Measurements from ENCODE around the gene LRP3. TPM values are rescaled to one million over a fixed set of nuclear protein-coding genes. Genes with fewer than 3 reads are reported as not detected.
"Not testable (repeated sequence)": the region's sequence is repeated elsewhere in the genome, so short reads cannot be mapped to it uniquely, and the experiment has no call there.

The LRP3 gene
- total RNA-seq, 4 donors from 2014 or later = 18.3 to 29.3 (median 25.1) TPM

DNA sequence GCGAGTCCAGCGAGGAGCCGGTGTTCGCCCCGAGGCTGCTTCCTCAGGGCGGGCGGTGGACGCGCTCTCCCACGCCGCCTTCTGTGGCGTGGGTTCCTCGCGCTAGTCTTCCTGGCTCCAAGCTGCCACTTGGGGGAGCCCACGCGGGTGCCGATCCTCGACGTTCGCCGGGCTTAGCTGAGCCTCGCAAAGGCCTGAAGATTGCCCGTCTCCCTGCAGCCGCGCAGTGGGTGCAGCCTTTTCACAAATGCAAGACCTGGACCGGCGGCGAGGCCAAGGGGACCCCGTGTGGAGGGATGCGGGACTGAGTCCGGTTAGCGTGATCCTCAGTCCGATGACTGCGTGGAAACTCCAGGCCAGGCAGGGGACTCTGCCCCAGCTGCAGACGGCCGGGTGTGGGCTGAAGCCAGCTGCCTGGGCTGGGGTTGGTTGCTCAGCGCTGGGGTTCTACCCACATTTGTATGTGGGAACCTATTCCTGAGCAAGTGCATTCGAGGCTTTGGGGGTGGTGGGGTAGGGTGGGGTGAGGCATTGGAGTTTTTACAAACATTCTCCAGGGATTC is 16.6 kb upstream of the LRP3 start:
- in situ Hi-C loops (cut with MboI; ENCODE audit: low sequenced_read_pairs in 4 of 4) = no loop called here
- no peaks in the 10 kb centered on the region for H3K27me3 ChIP-seq
- peaks cover 17 to 29% of the 10 kb centered on the region in 2 donors for H3K4me1 ChIP-seq
- H3K4me3 ChIP-seq = peak overlapping the region; percentile 77 to 100 (median 84)
- no peak for TF ChIP-seq POLR2A (IDR thresholded peaks at IDR 0.05)
- TF ChIP-seq, protein P1, sequence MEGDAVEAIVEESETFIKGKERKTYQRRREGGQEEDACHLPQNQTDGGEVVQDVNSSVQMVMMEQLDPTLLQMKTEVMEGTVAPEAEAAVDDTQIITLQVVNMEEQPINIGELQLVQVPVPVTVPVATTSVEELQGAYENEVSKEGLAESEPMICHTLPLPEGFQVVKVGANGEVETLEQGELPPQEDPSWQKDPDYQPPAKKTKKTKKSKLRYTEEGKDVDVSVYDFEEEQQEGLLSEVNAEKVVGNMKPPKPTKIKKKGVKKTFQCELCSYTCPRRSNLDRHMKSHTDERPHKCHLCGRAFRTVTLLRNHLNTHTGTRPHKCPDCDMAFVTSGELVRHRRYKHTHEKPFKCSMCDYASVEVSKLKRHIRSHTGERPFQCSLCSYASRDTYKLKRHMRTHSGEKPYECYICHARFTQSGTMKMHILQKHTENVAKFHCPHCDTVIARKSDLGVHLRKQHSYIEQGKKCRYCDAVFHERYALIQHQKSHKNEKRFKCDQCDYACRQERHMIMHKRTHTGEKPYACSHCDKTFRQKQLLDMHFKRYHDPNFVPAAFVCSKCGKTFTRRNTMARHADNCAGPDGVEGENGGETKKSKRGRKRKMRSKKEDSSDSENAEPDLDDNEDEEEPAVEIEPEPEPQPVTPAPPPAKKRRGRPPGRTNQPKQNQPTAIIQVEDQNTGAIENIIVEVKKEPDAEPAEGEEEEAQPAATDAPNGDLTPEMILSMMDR (IDR thresholded peaks at IDR 0.05 in 4 of 5, conservative IDR thresholded peaks at IDR 0.05 in 1 of 5) = peak in 3 of 5 experiments; percentile 40 to 47 (median 45)
- H3K9me3 ChIP-seq = no peaks in the 10 kb centered on the region
- no peak for DNase-seq
- H3K27ac ChIP-seq = peak overlapping the region; percentile 89 to 97 (median 92)
- intact Hi-C loops (cut with DNase I; ENCODE audit: low total_unique reads) = loop anchor here (1.0 to 10.0 kb wide), 6 partner anchors 33 to 1497 kb away; partner anchors contain the start of genes CEBPA, CEBPG, CEP89 and FAAP24
- H3K36me3 ChIP-seq = no peaks in the 10 kb centered on the region
- ATAC-seq = peak in 1 of 2 donors; percentile 16

DNA sequence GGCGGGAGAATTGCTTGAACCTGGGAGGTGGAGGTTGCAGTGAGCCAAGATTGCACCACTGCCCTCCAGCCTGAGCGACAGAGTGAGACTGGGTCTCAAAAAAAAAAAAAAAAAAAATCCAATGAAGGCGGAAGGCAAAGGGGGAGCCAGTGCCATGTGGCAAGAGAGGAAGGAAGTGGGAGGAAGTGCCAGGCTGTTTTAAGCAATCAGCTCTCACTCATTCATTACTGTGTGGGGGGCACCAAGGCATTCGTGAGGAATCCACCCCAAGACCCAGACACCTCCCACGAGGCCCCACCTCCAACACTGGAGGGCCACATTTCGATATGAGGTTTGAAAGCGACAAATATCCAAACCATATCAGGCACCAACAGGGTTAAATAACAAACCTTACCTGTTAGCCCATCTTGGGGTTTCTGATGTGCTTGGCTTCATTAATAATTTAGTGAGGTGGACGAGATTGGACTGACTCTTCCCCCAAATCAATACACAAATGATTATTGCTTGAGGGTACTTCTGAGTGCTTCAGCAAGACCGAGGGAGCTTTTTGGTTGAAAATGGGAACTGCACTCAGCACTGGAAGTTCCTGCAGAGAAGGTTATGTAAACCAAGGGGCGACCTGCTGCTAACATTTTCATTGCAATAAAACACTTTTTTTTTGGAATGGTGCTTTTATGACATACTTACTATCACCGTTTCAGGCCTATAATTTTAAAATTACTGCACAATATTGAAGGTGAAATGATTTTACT is 7.5 kb upstream of the LRP3 start:
- intact Hi-C loops (cut with DNase I; ENCODE audit: low total_unique reads) (no loop called here), in situ Hi-C loops (cut with MboI; ENCODE audit: low sequenced_read_pairs in 4 of 4) (loop anchor here in 1 of 4 donors (5.0 kb wide), 1 partner anchor 44 kb away; no protein-coding TSS in a partner anchor)
- no peak for TF ChIP-seq POLR2A (IDR thresholded peaks at IDR 0.05)
- DNase-seq = no peak
- Histone ChIP-seq H3K27ac (no peak overlapping the region), H3K27me3 (no peaks in the 10 kb centered on the region), H3K4me3 (no peak overlapping the region), H3K9me3 (no peaks in the 10 kb centered on the region), H3K4me1 (peaks cover 0 to 3% of the 10 kb centered on the region in 2 donors), H3K36me3 (no peaks in the 10 kb centered on the region)
- no peak for ATAC-seq

DNA sequence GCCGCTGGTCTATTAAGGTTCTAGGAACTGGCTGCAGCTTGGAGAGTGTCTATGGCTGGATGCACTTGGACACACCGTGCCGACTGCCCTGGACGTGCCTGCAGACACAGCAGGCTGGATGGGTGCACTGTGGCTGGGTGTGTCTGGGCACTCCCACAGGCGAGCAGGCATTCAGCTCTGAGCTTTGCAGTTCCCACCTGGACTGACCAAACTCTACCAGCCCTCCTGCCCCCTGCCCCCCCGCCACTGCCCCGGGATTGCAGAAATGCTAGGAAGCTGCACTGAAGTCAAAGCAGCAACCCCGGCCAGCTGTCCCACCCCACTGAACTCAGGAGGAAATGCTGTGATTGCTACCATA is 7.0 kb upstream of the LRP3 start:
- TF ChIP-seq POLR2A (IDR thresholded peaks at IDR 0.05) = no peak
- TF ChIP-seq, protein P1 (IDR thresholded peaks at IDR 0.05 in 4 of 5, conservative IDR thresholded peaks at IDR 0.05 in 1 of 5) = no peak
- in situ Hi-C loops (cut with MboI; ENCODE audit: low sequenced_read_pairs in 4 of 4) = loop anchor here in 1 of 4 donors (5.0 kb wide), 1 partner anchor 45 kb away; no protein-coding TSS in a partner anchor
- Histone ChIP-seq H3K9me3 (no peaks in the 10 kb centered on the region), H3K36me3 (no peaks in the 10 kb centered on the region), H3K27me3 (no peaks in the 10 kb centered on the region), H3K4me1 (peaks cover 0 to 3% of the 10 kb centered on the region in 2 donors), H3K4me3 (no peak overlapping the region), H3K27ac (no peak overlapping the region)
- intact Hi-C loops (cut with DNase I; ENCODE audit: low total_unique reads) = no loop called here
- DNase-seq = no peak
- ATAC-seq = no peak

DNA sequence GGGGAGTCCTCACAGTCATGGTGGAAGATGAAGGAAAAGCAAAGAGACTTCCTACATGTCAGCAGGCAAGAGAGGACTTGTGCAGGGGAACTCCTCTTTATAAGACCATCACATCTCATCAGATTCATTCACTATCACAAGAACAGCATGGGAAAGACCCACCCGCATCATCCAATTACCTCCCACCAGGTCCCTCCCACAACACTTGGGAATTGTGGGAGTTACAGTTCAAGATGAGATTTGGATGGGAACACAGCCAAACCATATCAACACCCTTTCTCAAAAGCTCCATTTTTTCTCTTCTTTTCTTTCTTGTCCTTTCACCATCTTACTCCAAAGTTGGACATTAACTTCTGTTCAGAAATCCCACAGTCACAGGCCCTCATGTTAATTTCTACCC is 4.7 kb upstream of the LRP3 start:
- intact Hi-C loops (cut with DNase I; ENCODE audit: low total_unique reads) (no loop called here), in situ Hi-C loops (cut with MboI; ENCODE audit: low sequenced_read_pairs in 4 of 4) (loop anchor here in 1 of 4 donors (5.0 kb wide), 1 partner anchor 47 kb away; no protein-coding TSS in a partner anchor)
- Histone ChIP-seq H3K4me3 (no peak overlapping the region), H3K27me3 (no peaks in the 10 kb centered on the region), H3K36me3 (no peaks in the 10 kb centered on the region), H3K4me1 (peaks cover 0 to 1% of the 10 kb centered on the region in 2 donors), H3K27ac (no peak overlapping the region), H3K9me3 (no peaks in the 10 kb centered on the region)
- TF ChIP-seq POLR2A (IDR thresholded peaks at IDR 0.05) = no peak
- TF ChIP-seq, protein P1 (IDR thresholded peaks at IDR 0.05 in 4 of 5, conservative IDR thresholded peaks at IDR 0.05 in 1 of 5) = no peak
- DNase-seq = no peak
- ATAC-seq = no peak

DNA sequence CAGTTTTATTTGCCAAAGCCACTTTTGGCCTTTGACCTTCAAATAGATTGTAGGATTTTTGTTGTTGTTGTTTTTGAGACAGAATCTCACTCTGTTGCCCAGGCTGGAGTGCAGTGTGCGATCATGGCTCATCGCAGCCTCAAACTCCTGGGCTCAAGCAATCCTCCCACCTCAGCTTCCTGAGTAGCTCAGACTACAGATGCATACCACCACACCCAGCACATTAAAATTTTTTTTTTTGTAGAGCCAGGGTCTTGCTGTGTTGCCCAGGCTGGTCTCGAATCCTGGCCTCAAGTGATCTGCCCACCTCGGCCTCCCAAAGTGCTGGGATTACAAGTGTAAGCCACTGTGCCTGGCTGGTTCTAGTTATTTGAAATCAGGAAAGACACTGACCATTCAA is 3.0 kb upstream of the LRP3 start:
- in situ Hi-C loops (cut with MboI; ENCODE audit: low sequenced_read_pairs in 4 of 4); H3K36me3 ChIP-seq; ATAC-seq; H3K27ac ChIP-seq; DNase-seq; H3K9me3 ChIP-seq; intact Hi-C loops (cut with DNase I; ENCODE audit: low total_unique reads); H3K4me3 ChIP-seq; H3K27me3 ChIP-seq: not testable (repeated sequence)
- H3K4me1 ChIP-seq = peaks cover 5 to 10% of the 10 kb centered on the region in 2 donors
